LNCAP (cell line): ENCODE results near the gene TMPRSS11E.

Experiments
- CTCF ChIP-seq: fragments of 450-650 bp; IDR thresholded peaks from 2 replicates; pipeline ENCODE4 v1.5.1; 2017; ENCODE audit warnings: mild to moderate bottlenecking

TMPRSS11E gene

GRCh38 chr4:68466751-68467150, 19.5 kb downstream of the TMPRSS11E start:
- no peak for TF ChIP-seq CTCF

GRCh38 chr4:68469482-68469881, 22.2 kb downstream of the TMPRSS11E start:
- TF ChIP-seq CTCF = no peak

GRCh38 chr4:68476191-68476590, 28.9 kb downstream of the TMPRSS11E start:
- TF ChIP-seq CTCF = no peak

GRCh38 chr4:68489338-68489737, 42.1 kb downstream of the TMPRSS11E start:
- TF ChIP-seq CTCF = no peak

GRCh38 chr4:68490826-68491457, 43.7 kb downstream of the TMPRSS11E start:
- TF ChIP-seq CTCF = no peak

- no peak for TF ChIP-seq CTCF
Measured at GRCh38 chr4:68494688-68495087, 47.4 kb downstream of the TMPRSS11E start.

GRCh38 chr4:68498413-68499007, 51.2 kb downstream of the TMPRSS11E start:
- peak; percentile 84 for TF ChIP-seq CTCF
